ENCODE data around the gene ICAM3.
"Not testable (repeated sequence)": the region's sequence is repeated elsewhere in the genome, so short reads cannot be mapped to it uniquely, and the experiment has no call there.

ICAM3 gene

GRCh38 chr19:10339380-10339960, at the start of gene ICAM3:
TSS of gene ICAM3 (minus strand) at chr19:10339624. CDS start at chr19:10339614, 10 bp downstream.
- peak; percentile 68 for DNase-seq (ENCODE audit: low read depth)

- peak; percentile 66 for DNase-seq (ENCODE audit: low read depth)
These were observed 49.5 kb upstream of the ICAM3 start for GRCh38 chr19:10388957-10389356.

GRCh38 chr19:10384580-10384979, 45.2 kb upstream of the ICAM3 start:
- no peak for DNase-seq (ENCODE audit: low read depth)

GRCh38 chr19:10383223-10383499, 43.7 kb upstream of the ICAM3 start:
- not testable (repeated sequence) for DNase-seq (ENCODE audit: low read depth)

GRCh38 chr19:10380313-10381102, 41.1 kb upstream of the ICAM3 start, which contains the start of gene TYK2:
TSS of gene TYK2 (minus strand) at chr19:10380572. CDS start at chr19:10378406, 2,166 bp downstream.
- DNase-seq (ENCODE audit: low read depth) = peak; percentile 96

GRCh38 chr19:10379880-10380312, 40.5 kb upstream of the ICAM3 start:
- no peak for DNase-seq (ENCODE audit: low read depth)

- DNase-seq (ENCODE audit: low read depth) = no peak
These were observed 38.7 kb upstream of the ICAM3 start for GRCh38 chr19:10378124-10378523.

- DNase-seq (ENCODE audit: low read depth) = not testable (repeated sequence)
These were observed 37.8 kb upstream of the ICAM3 start for GRCh38 chr19:10377140-10377640.

- DNase-seq (ENCODE audit: low read depth) = no peak
These were observed 35.5 kb upstream of the ICAM3 start for GRCh38 chr19:10374931-10375330.

GRCh38 chr19:10372690-10373089, 33.3 kb upstream of the ICAM3 start:
- DNase-seq (ENCODE audit: low read depth) = no peak

GRCh38 chr19:10368101-10368803, 28.8 kb upstream of the ICAM3 start:
- no peak for DNase-seq (ENCODE audit: low read depth)

- DNase-seq (ENCODE audit: low read depth) = not testable (repeated sequence)
These were observed 27.6 kb upstream of the ICAM3 start for GRCh38 chr19:10366950-10367512.

GRCh38 chr19:10365518-10365917, 26.1 kb upstream of the ICAM3 start:
- no peak for DNase-seq (ENCODE audit: low read depth)

GRCh38 chr19:10364644-10365043, 25.2 kb upstream of the ICAM3 start:
- no peak for DNase-seq (ENCODE audit: low read depth)

GRCh38 chr19:10363789-10364281, 24.4 kb upstream of the ICAM3 start:
- no peak for DNase-seq (ENCODE audit: low read depth)

GRCh38 chr19:10362259-10362658, 22.8 kb upstream of the ICAM3 start:
- no peak for DNase-seq (ENCODE audit: low read depth)

GRCh38 chr19:10361569-10362011, 22.2 kb upstream of the ICAM3 start:
- DNase-seq (ENCODE audit: low read depth) = no peak

- DNase-seq (ENCODE audit: low read depth) = no peak
These were observed 17.0 kb upstream of the ICAM3 start for GRCh38 chr19:10356431-10356830.

- peak; percentile 63 for DNase-seq (ENCODE audit: low read depth)
These were observed 14.5 kb upstream of the ICAM3 start for GRCh38 chr19:10353793-10354391.

GRCh38 chr19:10352764-10353671, 13.6 kb upstream of the ICAM3 start:
- DNase-seq (ENCODE audit: low read depth) = no peak

GRCh38 chr19:10346509-10346908, 7.1 kb upstream of the ICAM3 start:
- DNase-seq (ENCODE audit: low read depth) = no peak
